Cardiac fibroblast (primary cell): ENCODE measurements around the gene PPP6R2.

Experiments used
- DNase-seq, 2 donors: peaks; one replicate each; pipeline versions ENCODE4 v3.0.0 to v3.0.0-alpha.2; 2010; ENCODE audit warnings: low read depth in 2 of 2
- H3K4me3 ChIP-seq, 2 donors: replicated peaks in 1 of 2; 1 replicate in 1 of 2; 2 replicates in 1 of 2; pipeline ENCODE4 v1.5.1; 2011; ENCODE audit warnings: low read depth in 2 of 2, low read length in 2 of 2, mild to moderate bottlenecking in 2 of 2, moderate library complexity in 1 of 2
- TF ChIP-seq, protein P1 (sequence below): IDR thresholded peaks from one replicate; pipeline ENCODE4 v1.5.1; 2011; ENCODE audit warnings: low read depth, mild to moderate bottlenecking, low read length, inconsistent platforms

The PPP6R2 gene

DNA sequence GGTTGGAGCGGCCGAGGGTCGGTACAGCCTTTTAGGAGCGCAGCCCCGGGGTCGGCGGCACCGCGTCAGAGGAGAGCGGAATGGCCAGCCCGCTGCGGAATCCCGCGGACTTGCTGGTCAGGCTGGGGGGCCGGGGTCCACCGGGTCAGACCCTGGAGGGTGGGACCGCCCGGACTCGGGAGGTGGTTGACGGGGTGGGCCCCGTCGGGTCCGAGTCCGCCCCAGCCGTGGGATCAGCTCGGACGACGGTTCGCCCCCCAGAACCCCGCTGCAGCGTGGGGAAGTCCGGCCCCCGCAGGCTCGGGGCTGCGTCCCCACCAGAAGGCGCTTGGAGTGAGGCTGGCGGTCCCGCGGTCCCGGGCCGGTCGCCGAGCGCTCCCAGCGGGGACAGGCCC, 137.9 kb downstream of the PPP6R2 start:
- TF ChIP-seq, protein P1, sequence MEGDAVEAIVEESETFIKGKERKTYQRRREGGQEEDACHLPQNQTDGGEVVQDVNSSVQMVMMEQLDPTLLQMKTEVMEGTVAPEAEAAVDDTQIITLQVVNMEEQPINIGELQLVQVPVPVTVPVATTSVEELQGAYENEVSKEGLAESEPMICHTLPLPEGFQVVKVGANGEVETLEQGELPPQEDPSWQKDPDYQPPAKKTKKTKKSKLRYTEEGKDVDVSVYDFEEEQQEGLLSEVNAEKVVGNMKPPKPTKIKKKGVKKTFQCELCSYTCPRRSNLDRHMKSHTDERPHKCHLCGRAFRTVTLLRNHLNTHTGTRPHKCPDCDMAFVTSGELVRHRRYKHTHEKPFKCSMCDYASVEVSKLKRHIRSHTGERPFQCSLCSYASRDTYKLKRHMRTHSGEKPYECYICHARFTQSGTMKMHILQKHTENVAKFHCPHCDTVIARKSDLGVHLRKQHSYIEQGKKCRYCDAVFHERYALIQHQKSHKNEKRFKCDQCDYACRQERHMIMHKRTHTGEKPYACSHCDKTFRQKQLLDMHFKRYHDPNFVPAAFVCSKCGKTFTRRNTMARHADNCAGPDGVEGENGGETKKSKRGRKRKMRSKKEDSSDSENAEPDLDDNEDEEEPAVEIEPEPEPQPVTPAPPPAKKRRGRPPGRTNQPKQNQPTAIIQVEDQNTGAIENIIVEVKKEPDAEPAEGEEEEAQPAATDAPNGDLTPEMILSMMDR, result no peak
- H3K4me3 ChIP-seq, result peak overlapping the region in 1 of 2 donors; percentile 67
- no peak for DNase-seq

GRCh38 chr22:50481440-50482106, 138.4 kb downstream of the PPP6R2 start, which contains the start of gene ADM2:
ADM2 (plus strand) TSS chr22:50481543; CDS start chr22:50481848, 305 bp downstream.
- peak in 1 of 2 donors; percentile 26 for DNase-seq
- TF ChIP-seq, protein P1, result no peak
- H3K4me3 ChIP-seq, result peak within 1 kb of the TSS; percentile 52 to 67

GRCh38 chr22:50482107-50483074, 139.3 kb downstream of the PPP6R2 start:
- TF ChIP-seq, protein P1, result no peak
- peak overlapping the region; percentile 52 to 67 for H3K4me3 ChIP-seq
- no peak for DNase-seq

DNA sequence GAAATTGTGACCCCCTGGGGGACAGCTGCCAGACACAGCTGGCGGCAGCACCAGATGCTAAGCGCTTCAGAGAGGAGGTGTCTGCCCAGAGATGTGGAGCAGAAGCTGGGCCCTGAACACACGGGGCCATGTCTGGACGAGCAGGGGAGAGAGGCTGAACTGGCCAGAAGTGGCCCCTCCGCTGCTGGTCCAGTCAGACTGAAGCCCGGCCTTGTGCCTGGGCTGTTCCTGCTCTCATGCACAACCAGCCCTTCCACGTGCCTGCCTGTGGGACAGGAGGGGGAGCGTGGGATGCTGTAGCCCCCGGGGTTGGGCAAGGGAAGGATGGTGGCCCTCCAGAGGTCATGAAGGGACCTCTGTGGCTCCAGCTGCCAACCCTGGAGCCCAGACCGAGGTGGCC, 140.0 kb downstream of the PPP6R2 start:
- TF ChIP-seq, protein P1, result no peak
- no peak for DNase-seq
- H3K4me3 ChIP-seq, result no peak overlapping the region

- no peak overlapping the region for H3K4me3 ChIP-seq
- DNase-seq, result no peak
- TF ChIP-seq, protein P1, result no peak
These were observed 140.4 kb downstream of the PPP6R2 start for GRCh38 chr22:50483556-50483955.

DNA sequence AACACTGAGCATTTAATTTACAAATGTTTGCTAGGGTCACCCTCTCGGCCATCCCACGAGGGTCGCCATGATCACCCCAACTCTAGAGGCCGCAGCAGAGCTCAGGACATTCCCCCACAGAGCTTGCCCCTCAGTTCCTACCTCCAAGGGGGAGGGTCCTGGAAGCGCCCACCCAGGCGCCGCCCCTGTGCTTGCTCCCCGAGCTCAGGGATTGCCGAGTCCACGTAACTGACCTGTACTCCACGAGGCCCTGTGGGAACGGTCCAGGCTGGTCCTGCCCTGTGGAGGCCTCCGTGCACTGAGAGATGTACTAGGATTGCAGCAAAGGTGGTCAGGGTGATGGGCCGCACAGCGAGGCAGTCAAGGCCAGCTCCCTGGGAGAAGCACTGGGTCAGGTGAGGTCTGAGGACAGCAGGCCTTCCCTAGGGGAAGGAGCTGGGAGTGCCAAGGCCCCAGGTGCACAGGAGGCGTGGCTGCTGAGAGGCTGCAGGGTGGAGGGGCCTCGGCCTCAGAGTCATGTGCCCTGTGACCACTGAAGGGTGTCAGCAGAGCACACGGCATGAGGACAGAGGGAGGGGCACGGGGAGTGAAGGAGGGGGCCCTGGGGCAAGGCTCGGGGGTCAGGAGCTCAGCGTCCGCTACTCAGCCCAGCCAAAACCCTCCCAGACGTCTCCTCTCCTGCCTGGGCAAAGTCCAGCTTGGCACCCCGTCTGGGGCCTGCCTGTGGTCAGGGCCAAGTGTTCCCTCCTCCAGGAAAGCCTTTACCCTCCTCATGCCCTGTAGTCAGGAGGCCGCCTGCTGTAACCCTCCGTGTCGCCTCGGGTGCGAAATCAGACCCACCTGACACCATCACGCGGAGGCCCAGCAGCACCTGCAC, 141.1 kb downstream of the PPP6R2 start:
- TF ChIP-seq, protein P1, result no peak
- no peak for DNase-seq
- H3K4me3 ChIP-seq, result no peak overlapping the region
